Right renal pelvis (tissue), 4 donors: Measurements from ENCODE around the gene LARGE2. TPM values are rescaled to one million over a fixed set of nuclear protein-coding genes. Genes with fewer than 3 reads are reported as not detected.

Source experiments
- DNase-seq, 4 donors: peaks; one replicate each; pipeline ENCODE4 v3.0.0-alpha.2; 2013; ENCODE audit warnings: low read depth in 4 of 4, low spot score in 3 of 4, missing footprints in 1 of 4
- polyA plus RNA-seq, 4 donors: library from polyadenylated mRNA; unstranded; fragments of 120-200 nt; gene quantifications; one replicate each; pipeline ENCODE4 v1.2.1, GENCODE V29; 2013; ENCODE audit not compliant: insufficient read length in 4 of 4

Gene LARGE2
- polyA plus RNA-seq, 4 donors, result 21.0 to 25.6 (median 22.8) TPM

GRCh38 chr11:45913514-45913913, 8.9 kb upstream of the LARGE2 start:
- DNase-seq, result no peak

GRCh38 chr11:45913942-45914635, 8.4 kb upstream of the LARGE2 start:
- DNase-seq, result no peak

- DNase-seq, result no peak
Measured at GRCh38 chr11:45915446-45915845, 7.0 kb upstream of the LARGE2 start.

- DNase-seq, result no peak
Measured at GRCh38 chr11:45917286-45917622, 5.2 kb upstream of the LARGE2 start.

- DNase-seq, result peak; percentile 91 to 94 (median 93)
Measured at GRCh38 chr11:45917623-45918330, 4.7 kb upstream of the LARGE2 start, which contains the start of gene PEX16. PEX16 (minus strand) TSS chr11:45917877; CDS start chr11:45917811, 66 bp downstream.

- no peak for DNase-seq
Measured at GRCh38 chr11:45918331-45918941, 4.0 kb upstream of the LARGE2 start.

- DNase-seq, result no peak
Measured at GRCh38 chr11:45918962-45919675, 3.3 kb upstream of the LARGE2 start.

- DNase-seq, result no peak
Measured at GRCh38 chr11:45919806-45920530, 2.5 kb upstream of the LARGE2 start.

GRCh38 chr11:45920531-45921477, 1.7 kb upstream of the LARGE2 start:
- no peak for DNase-seq

- no peak for DNase-seq
Measured at GRCh38 chr11:45921561-45922424, 663 bp upstream of the LARGE2 start.

GRCh38 chr11:45924036-45924915, 1.8 kb downstream of the LARGE2 start:
- no peak for DNase-seq

GRCh38 chr11:45924927-45925326, 2.5 kb downstream of the LARGE2 start:
- no peak for DNase-seq

- no peak for DNase-seq
Measured at GRCh38 chr11:45925550-45925949, 3.1 kb downstream of the LARGE2 start.

- no peak for DNase-seq
Measured at GRCh38 chr11:45926001-45926401, 3.5 kb downstream of the LARGE2 start.

GRCh38 chr11:45926536-45927331, 4.3 kb downstream of the LARGE2 start:
- DNase-seq, result no peak

GRCh38 chr11:45927332-45927683, 4.9 kb downstream of the LARGE2 start:
- no peak for DNase-seq
